HG03095 (cell line): ENCODE measurements around the gene TEX101.
"Not testable (repeated sequence)": the region's sequence is repeated elsewhere in the genome, so short reads cannot be mapped to it uniquely, and the experiment has no call there.

ENCODE experiments used
- ATAC-seq: cut with Tn5 transposase; IDR thresholded peaks from one replicate; pipeline ENCODE4 v1.9.1; 2021; ENCODE audit warnings: moderate library complexity; ENCODE audit not compliant: unreplicated experiment

Gene TEX101, protein sequence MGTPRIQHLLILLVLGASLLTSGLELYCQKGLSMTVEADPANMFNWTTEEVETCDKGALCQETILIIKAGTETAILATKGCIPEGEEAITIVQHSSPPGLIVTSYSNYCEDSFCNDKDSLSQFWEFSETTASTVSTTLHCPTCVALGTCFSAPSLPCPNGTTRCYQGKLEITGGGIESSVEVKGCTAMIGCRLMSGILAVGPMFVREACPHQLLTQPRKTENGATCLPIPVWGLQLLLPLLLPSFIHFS

DNA sequence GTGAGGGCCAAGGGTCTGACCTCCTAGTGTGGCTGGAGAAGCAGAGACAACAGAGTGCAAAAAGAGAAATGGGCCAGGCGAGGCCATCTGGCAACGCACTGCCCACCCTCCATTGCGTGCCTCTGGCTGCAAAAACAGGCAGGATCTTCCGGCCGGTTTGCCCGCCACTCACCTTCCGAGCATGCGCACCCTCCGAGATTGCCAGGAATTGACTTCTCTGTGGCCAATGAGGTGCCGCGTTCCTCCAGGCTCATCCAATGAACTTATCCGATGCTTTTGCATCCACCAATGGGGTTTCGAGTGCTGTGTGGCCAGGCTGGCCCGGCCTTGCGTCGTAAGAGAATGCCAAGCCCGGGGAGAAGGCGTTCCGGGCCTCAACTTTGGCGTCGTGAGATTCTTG lies at the start of gene TEX101:
Gene TEX101 (plus strand): TSS at position 337 of the 400 bp plus-strand sequence. CDS start 1,030 bp downstream, outside the sequence.
- ATAC-seq = no peak

DNA sequence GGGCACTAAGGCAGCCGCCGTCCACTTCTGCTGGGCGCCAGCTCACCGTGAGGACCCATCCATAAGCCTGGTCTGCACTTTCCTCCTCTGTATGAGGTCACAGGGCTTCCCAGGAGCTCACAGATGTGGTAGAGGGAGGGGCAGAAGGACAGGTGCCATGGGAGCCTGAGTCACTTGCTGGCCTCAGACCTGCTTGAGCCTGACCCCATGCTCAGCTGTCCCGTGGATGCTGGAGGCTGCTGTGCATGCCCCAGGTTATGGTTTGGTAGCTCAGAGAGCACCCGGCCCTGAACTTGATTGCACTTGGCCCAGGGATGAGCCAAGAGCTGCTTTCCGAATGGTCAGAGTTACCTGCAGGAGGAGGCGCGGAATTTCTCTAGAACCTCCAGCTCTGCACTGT lies 49.0 kb upstream of the TEX101 start:
- ATAC-seq = not testable (repeated sequence)

DNA sequence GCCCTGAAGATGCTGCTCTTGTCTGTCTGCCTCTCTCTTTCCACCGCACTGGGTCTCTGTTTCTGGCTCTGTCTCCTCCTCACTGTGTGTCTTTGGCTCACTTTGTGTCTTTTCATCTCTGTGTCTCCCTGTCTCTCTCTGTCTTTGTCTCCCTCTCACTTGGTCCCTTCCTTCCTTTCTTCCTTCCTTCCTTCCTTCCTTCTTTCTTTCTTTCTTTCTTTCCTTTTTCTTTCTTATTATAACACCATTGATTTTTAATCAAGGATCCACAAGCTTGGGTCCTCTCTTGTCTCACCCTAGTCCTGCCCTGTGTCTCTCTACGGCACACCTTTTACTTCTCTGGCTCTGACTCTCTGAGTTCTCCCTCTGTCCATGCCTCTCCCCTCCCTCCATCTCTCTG lies 46.9 kb upstream of the TEX101 start:
- no peak for ATAC-seq

DNA sequence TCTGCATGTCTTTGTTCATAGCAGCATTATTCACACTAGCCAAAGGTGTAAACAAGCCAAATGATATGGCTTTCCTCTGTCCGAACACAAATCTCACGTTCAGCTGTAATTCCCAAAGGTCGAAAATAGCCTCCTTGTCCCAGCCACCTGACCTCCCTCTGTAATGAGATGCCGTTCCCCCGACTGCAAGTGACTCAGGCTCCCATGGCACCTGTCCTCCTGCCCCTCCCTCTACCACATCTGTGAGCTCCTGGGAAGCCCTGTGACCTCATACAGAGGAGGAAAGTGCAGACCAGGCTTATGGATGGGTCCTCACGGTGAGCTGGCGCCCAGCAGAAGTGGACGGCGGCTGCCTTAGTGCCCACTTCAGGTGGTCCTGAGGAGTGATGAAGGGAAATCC lies 45.8 kb upstream of the TEX101 start:
- not testable (repeated sequence) for ATAC-seq

DNA sequence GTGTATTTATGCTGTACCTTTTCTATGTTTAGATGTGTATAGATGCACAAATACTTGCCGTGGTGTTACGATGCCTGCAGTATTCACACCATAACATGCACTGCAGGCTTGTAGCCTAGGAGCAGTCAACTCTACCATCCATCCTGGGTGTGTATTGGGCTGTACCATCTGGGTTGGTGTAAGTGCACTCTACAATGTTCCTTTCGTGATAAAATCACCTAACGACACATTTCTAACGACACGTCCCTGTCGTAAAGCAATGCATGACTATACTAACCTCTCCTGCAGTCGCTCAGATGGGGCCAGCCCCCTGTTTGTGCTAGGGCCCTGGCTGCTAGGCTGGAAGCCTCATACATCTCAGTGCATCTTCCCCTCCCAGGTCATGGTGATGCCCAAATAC lies 42.8 kb upstream of the TEX101 start:
- no peak for ATAC-seq

DNA sequence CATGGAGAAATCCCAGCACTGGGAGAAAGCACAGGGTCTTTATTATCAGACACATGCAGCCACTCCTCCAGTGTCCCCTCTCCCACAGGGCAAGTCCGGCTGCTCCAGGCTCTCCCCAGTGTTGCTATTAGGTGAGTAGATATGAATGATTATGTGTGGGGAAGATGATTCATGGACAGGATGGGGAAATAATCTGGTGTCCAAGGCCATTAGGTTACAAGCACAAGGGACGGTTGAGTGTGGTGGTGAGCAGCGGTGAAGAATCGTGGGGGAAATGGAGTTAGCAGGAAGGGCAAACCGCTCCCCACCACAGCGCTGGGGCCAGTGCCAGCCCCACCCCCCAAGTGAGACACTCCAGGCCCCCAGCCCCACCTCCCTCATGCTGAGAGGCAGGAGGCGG lies 42.2 kb upstream of the TEX101 start:
- no peak for ATAC-seq

DNA sequence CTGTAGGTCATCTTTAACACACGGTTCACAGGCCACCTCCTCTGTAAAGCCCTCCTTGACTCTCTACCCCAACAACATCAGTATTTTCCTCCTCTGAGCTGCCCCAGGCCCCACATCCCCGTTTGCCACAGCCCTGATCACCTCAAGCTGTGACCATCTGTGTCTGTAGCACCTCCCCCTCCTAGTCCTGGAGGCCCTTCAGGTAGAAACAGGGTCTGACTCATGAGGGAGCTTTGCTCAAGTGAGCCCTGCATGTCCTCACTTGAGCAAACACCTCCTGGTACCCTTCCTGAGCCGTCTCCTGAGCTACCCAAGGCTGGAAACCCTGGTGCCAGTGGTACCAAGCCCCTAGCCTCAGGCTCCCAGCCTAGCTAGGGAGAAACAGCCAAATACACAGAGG lies 37.1 kb upstream of the TEX101 start:
- not testable (repeated sequence) for ATAC-seq

DNA sequence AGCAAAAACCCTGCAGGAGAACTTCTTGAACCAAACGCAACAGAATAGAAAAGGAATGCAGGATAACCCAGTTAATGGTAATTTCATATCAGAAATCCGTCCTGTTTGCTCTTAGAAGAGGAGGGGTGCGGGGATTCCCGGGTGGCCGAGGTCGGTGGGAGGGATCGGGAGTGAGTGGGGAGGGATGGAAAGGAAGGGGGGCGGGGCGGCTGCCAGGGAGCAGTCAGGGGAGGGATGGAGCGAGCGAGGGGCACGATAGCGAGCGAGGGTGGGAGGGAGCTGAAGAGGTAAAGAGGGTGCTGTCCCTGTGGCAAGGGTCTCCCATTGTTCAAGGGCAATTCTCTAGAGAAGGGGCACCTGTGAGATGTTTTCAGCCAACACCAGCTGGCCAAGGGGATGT lies 34.7 kb upstream of the TEX101 start:
- no peak for ATAC-seq

DNA sequence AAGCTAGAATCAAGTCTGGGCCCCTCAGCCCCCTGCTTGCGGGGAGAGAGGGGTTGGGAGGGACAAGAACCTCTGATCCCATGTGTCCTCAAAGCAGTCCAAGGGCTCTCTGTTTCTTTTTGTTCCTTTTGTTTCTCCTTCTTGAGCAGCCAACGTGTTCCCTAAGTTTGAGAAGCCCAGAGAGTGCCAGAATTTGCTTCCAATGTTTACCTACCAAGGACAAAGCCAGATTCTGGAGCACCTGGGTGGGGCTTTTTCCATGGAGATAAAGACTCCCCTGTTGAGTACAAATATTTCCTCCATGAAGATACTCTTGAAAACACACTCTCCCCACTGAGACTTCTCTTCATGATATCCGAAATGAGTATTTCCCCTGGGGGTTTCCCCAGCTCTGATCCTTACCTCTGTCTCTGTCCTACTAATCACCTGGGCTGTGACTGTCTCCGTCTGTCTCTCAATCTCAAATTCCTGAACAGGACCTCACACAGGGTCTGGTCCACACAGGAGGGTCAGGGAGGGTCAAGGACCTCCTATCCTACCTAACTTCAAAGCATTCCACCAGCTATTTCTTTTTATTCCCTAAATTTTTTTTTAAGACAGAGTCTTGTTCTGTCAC lies 33.8 kb upstream of the TEX101 start:
- ATAC-seq = no peak

DNA sequence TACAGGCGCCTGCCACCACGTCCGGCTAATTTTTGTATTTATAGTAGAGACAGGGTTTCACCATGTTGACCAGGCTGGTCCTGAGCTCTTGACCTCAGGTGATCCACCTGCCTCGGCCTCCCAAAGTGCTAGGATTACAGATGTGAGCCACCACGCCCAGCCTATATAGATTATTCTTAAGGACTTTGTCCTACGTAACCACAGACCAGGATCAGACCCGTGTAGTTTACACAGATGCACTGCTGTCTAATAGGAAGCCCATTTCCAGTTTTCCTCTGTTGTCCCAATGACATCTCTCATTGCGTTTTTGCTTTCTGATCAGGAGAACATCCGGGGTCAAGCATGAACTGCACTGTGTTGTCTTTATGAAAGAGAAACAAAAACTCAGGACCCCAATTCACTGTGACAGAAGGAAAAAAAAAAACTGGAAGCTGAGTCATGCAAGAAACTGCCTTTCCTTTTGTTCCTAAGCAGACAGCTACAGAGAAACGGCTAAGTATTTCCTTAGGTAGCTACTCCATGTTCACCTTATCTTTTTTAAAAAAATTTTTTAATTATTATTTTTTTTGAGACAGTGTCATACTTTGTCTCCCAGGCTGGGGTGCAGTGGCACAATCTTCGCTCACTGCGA lies 32.0 kb upstream of the TEX101 start:
- ATAC-seq = not testable (repeated sequence)

DNA sequence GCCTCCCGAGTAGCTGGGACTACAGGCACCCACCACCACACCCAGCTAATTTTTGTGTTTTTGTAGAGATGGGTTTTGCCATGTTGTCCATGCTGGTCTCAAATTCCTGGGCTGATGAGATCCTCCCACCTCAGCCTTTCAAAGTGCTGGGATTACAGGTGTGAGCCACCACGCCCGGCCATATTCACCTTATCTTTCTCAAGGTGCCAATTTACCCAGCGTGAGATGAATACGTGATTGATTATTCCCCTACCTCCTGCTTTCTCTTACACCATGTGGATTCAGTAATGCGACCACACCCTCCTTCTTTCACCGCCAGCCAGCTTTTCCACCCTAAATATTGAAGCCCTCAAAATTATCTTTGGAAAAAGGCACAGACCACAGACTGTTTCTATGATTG lies 31.4 kb upstream of the TEX101 start:
- ATAC-seq = not testable (repeated sequence)

DNA sequence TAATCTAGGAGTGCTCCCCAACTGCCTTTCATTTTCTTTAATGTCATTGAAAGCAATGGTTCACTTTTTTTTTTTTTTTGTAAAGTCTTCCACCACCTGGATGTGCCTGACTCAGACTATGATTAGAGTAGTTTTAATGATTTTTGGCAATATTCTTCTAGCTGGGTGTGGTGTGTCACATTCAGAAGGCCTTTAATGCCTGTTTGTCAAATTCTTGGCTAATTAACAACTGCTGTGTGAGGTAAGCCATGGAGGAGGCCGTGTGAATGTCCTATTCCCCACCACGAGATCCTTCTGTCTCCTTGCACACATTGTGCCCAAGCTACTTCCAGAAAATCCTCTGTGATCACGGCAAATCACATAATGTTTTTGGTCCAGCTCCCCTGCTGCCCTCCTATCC lies 30.9 kb upstream of the TEX101 start:
- not testable (repeated sequence) for ATAC-seq

DNA sequence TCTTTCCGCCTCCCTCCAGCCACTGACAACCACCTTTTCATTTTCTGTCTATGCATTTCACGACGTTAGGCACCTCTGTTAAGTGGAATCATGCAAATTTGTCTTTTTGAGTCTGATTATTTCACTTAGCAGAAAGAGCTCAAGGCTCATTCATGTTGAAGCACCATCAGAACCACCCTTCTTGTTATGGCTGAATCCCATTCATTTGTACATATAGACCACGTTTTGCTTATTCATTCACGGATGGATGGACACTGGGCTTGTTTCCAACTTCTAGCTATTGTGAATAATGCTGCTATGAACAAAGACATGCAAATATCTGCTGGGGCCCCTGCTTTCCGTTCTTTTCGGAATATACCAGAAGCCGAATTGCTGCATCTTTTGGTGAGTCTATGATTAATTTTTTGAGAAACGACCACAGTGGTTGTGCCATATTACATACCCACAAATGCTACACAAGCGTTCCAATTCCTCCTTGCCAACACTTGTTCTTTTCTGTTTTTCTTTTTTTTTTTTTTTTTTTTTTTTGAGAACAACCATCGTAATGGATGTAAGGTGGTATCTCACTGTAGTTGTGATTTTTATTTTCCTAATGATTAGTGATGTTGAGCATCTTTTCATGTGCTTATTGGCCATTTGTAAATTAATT lies 23.7 kb upstream of the TEX101 start:
- ATAC-seq = not testable (repeated sequence)

DNA sequence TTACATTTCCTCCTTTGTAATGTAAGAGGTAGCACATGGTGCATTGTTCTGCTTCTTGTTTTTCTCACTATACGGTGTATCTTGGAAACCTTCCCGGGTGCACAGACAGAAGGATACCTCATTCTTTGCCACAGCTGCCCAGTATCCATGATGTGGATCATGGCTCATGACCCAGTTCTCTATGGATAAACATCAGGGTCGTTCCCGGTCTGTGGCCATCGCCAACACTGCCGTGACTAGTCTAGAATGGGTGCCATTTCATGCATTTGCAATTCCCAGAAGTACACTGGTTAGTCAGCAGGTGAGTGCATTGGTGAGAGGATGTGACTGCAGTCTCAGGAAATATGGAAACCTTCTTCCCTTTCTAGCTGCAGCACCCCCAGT lies 23.1 kb upstream of the TEX101 start:
- ATAC-seq = not testable (repeated sequence)

DNA sequence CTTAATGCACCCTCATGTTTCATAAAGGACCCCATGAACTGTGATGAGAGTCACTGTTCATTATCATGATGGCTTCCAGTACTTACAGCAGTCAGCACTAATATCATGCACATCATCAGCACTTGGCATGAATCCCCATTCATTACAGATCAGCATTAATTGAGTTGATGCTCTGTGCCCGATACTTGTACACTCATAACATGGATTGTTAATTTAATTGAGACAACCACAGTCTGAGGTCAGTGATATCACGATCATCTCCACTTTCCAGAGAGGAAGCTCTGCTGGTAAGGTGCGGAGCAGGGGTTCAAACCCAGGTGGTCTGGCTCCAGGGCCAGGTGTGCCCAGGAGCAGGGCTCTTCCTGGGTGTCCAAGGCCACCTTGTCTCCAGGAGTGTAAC lies 21.2 kb upstream of the TEX101 start:
- ATAC-seq = not testable (repeated sequence)

DNA sequence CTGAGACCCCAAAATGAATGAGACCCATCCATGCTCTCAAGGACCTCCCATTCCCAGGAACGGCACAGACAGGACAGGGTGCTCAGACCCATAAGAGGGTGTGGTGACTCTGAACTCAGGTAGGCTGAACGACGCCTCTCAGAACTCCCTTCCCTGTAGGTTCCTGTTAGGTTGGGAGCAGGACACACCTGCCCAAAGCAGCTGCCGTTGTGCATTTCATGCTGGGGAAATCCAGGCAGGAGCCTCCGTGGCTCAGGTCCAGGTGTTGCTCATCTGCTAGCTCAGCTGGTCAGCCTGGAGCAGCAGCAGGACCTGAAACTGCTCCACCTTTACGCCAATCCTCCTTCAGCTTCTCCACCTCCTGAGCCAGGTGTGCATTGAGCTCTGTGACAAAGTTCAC lies 19.1 kb upstream of the TEX101 start:
- no peak for ATAC-seq

DNA sequence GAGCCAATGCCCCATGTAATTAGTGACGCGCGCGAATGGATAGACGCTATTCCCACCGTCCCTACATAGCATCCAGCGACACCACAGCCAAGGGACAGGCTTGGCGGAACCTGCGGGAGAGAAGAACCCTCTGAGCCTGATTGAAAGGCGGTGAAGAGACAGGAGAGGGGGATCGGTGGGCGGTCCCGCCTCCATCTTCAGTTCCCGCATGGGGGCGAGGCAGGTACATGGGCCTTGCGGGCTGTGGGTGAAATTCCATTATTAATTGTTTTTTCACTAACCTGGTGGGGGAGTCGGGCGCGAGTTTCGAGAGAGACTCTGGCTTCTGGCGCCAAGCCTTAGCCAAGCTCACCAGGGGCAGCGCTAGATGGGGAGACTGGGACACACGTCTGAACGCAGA lies 8.4 kb upstream of the TEX101 start:
- no peak for ATAC-seq

DNA sequence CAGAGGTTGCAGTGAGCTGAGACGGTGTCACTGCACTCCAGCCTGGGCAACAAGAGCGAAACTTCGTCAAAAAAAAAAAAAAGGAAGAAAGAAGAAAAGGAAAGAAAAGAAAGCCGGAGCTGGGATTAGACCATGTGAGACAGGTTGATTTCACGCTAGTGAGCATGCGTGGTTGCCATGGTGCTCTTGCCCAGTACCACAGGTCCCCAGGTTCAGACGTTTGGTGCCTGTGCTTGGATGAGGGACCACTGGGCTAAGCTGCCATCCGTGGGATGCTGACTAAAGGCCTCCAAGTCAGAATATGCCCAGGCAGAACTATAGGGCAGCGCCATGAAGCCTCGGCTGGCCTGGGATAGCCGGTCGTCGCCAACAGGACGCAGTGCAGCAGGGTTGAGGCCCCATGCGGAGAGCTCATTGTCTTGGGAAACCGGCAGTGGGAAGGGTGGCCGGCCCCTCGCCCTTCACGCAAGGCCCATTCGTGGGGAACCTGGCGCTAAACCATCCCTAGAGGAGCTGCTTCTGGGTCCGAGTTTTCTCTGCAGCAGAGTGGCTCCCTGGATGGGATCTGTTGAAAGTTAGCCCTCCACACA lies 7.2 kb upstream of the TEX101 start:
- ATAC-seq = no peak

DNA sequence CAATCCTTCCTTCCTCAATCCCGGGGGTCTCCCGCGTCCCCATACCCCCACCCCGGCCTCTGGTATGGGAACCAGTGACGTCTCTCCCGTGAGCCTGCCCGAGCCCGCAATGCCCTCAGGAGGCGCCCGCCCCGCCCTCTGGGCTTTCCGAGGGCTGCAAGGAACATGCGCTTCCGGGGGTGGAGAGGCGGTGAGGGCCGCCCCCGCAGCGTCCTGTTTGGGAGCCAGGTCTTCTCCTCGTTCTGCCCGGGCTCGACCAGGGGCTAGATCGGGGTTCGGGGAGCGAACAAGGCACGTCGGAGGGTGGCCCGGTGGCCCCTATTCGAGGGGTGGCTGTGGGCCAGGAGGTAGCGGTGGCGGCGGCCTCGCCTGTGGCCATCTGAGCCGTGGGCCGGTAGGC lies 6.6 kb upstream of the TEX101 start:
- ATAC-seq = no peak

DNA sequence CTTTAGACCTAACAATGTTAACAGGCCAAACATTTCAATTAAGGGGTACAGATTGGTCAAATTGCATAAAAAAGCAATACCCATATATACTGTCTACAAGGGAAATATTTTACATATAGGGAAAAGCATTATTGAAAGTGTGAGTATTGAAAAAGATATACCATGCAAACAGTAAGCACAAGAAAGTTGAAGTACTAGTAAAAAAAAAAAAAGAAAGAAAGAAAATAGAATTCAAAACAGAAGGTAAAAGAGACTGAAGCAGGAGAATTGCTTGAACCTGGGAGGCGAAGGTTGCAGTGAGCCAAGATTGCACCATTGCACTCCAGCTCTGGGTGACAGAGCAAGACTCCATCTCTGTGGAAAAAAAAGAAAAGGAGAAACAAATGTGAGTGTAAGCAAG lies 5.3 kb upstream of the TEX101 start:
- no peak for ATAC-seq

DNA sequence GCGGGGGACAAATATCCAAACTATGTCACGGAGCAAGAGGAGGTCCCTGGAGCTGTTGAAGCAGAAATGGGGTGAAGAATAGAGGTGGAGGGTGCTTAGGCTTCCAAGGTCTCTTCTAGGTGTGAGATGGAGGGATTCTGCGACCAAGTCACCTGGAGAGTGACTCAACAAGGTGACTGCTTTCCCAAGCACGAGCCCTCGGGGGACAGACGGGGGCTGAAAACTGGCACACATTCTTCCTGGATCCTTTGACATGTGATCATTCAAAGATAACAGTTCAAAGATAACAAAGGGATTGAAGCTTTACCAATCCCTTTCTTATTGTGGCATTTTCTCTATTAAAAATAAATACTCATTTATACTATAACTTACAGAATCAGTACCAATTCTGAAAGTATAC lies 2.2 kb upstream of the TEX101 start:
- ATAC-seq = no peak
